PFSK-1 (cell line): Measurements from ENCODE around the gene TMEM39A.

Source experiments
- FOXP2 ChIP-seq: optimal IDR thresholded peaks from 2 replicates; pipeline ENCODE3; 2011; ENCODE audit warnings: borderline replicate concordance, control low read depth, inconsistent platforms; ENCODE audit not compliant: insufficient read depth; ENCODE audit errors: extremely low read length, extremely low read depth
- POLR2AphosphoS5 ChIP-seq: IDR thresholded peaks from 2 replicates; pipeline ENCODE4 v1.6.1; 2012; ENCODE audit warnings: low read depth, mild to moderate bottlenecking, control low read depth, low read length, moderate library complexity
- REST ChIP-seq, 2 experiments: IDR thresholded peaks; 2 replicates each; pipeline versions ENCODE4 v1.6.1 to v1.8.0; 2011 to 2012; ENCODE audit warnings: low read depth in 2 of 2, low read length in 2 of 2, control low read depth in 1 of 2, inconsistent platforms in 1 of 2, mild to moderate bottlenecking in 1 of 2, moderate library complexity in 1 of 2; ENCODE audit not compliant: insufficient read depth in 1 of 2
- SIN3A ChIP-seq: IDR thresholded peaks from 2 replicates; pipeline ENCODE4 v1.6.1; 2012; ENCODE audit warnings: mild to moderate bottlenecking, low read length, moderate library complexity, borderline replicate concordance; ENCODE audit not compliant: insufficient read depth
- TAF1 ChIP-seq: IDR thresholded peaks from 2 replicates; pipeline ENCODE4 v1.6.1; 2012; ENCODE audit warnings: low read length, control low read depth, borderline replicate concordance; ENCODE audit not compliant: insufficient read depth

The TMEM39A gene

DNA sequence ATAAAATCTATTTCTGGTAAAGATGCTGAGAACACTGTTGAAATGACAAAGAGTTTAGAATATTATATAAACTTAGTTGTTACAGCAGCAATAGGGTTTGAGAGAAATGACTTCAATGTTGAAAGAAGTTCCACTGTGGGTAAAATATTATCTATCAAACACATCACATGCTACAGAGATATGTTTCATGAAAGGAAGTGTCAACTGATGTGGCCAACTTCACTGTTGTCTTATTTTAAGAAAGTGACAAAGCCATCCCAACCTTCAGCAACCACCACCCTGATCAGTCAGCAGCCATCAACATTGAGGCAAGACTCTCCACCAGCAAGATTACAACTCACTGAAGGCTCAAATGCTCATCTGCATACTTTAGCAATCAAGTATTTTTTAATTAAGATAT is 20.2 kb downstream of the TMEM39A start:
- TF ChIP-seq FOXP2 (no peak), POLR2AphosphoS5 (no peak), REST (IDR thresholded peaks at IDR 0.05; ENCODE audit: insufficient read depth in 1 of 2, low read depth in 2 of 2, low read length in 2 of 2) (no peak), TAF1 (no peak), SIN3A (no peak)

DNA sequence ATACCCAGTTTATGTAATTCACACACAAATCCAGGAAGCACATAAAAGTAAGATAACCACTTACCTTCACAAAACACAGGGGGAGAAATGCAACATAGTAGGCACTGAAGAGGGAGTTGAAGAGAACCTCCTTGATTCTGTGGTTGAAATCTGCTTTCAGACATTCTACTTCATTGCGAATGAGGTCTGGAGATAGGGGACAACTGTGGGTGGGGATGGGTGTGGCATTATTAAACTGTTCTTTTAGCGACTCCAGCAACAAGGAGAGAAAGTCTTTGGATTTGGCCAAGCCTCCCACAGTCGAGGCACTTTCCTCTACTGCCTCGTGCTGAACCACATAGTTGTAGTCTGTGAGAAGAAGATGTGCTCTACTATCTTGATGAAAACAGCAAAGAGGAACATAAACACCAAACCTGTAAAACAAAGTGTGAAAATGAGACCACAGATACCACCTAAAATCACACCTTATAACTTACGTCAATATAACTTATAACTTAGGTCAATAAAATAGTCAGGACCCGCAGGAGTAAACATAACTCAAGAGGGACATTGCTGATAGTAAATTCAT is 25.6 kb downstream of the TMEM39A start:
- TF ChIP-seq POLR2AphosphoS5 (no peak), SIN3A (no peak), REST (IDR thresholded peaks at IDR 0.05; ENCODE audit: insufficient read depth in 1 of 2, low read depth in 2 of 2, low read length in 2 of 2) (no peak), TAF1 (no peak), FOXP2 (no peak)

DNA sequence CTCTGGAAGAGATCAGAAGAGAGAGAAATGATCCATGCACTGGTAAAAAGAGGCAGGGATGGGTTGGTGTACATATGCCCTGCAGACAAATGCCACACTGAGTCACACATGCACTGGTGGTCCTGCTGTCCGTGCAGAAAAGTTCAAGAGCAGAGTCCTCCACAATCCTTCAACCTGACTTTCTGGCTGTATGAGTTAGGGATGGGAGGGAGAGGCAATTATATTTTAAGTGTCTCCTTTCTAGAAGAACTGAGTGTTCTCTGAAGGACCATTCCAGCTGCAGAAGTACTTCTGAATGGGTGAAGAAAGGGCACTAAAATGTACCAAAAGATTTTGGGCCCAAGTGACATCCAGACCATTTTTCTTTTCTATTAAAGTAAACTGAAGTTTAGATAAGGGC is 26.4 kb downstream of the TMEM39A start:
- TF ChIP-seq REST (IDR thresholded peaks at IDR 0.05; ENCODE audit: insufficient read depth in 1 of 2, low read depth in 2 of 2, low read length in 2 of 2) = no peak
- TF ChIP-seq TAF1 = no peak
- no peak for TF ChIP-seq FOXP2
- TF ChIP-seq POLR2AphosphoS5 = no peak
- TF ChIP-seq SIN3A = no peak

DNA sequence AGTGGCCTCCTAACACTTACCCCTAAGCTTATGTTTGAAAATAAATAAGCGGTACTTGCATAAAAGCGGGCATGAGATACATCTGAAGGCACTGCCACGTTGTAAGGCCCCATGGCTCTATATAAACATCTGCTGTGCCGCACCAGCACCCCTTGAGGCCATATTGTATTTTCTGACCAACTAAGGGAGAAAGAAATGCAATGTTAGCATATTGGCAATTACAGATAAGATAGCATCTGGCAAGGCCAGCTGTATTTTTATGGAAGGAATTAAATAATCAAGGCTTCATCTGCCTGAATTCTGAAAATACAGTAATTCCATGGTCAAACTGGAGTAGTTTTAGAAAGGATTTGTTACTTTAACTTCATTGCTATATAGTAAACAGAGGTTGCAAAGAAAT is 28.7 kb downstream of the TMEM39A start:
- TF ChIP-seq POLR2AphosphoS5 (no peak), FOXP2 (no peak), SIN3A (no peak), REST (IDR thresholded peaks at IDR 0.05; ENCODE audit: insufficient read depth in 1 of 2, low read depth in 2 of 2, low read length in 2 of 2) (no peak), TAF1 (no peak)

GRCh38 chr3:119433613-119434325 is 29.6 kb downstream of the TMEM39A start:
- no peak for TF ChIP-seq REST (IDR thresholded peaks at IDR 0.05; ENCODE audit: insufficient read depth in 1 of 2, low read depth in 2 of 2, low read length in 2 of 2)
- TF ChIP-seq TAF1 = no peak
- no peak for TF ChIP-seq FOXP2
- no peak for TF ChIP-seq SIN3A
- no peak for TF ChIP-seq POLR2AphosphoS5
